ENCODE data around the gene ELOA.

DNA sequence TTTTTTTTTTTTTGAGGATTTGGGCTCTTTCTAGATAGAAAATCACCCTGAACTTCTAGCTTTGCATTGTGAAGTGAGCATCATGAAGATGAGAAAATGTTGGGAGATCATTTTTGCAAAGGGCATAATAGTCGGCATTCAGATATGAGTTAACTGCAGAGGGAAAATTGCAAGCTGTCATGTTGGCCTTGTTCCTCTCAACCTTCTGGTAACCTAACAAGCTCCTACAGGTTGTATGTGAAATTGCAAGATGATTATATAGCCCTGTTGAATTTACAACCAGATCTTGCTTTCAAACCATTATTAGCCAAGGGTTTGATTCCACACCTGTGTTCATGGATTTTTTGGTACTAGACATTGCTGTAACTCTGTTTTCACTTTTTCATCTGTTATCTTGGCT is 2.2 kb downstream of the ELOA start:
- TF ChIP-seq, protein P1, sequence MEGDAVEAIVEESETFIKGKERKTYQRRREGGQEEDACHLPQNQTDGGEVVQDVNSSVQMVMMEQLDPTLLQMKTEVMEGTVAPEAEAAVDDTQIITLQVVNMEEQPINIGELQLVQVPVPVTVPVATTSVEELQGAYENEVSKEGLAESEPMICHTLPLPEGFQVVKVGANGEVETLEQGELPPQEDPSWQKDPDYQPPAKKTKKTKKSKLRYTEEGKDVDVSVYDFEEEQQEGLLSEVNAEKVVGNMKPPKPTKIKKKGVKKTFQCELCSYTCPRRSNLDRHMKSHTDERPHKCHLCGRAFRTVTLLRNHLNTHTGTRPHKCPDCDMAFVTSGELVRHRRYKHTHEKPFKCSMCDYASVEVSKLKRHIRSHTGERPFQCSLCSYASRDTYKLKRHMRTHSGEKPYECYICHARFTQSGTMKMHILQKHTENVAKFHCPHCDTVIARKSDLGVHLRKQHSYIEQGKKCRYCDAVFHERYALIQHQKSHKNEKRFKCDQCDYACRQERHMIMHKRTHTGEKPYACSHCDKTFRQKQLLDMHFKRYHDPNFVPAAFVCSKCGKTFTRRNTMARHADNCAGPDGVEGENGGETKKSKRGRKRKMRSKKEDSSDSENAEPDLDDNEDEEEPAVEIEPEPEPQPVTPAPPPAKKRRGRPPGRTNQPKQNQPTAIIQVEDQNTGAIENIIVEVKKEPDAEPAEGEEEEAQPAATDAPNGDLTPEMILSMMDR (IDR thresholded peaks at IDR 0.05) = peak in 4 of 5 experiments; percentile 38 to 54 (median 47)
- TF ChIP-seq POLR2A (IDR thresholded peaks at IDR 0.05) (no peak), POLR2AphosphoS5 (IDR thresholded peaks at IDR 0.05) (no peak)

Measured in transverse colon (tissue), 4 donors.